HepG2 (cell line): Measurements from ENCODE around the gene USP9Y. TPM values are rescaled to one million over a fixed set of nuclear protein-coding genes. Genes with fewer than 3 reads are reported as not detected.

Experiments used
- ATAC-seq: fragments of 200-7000 bp; cut with Tn5 transposase; 3 replicates; pipeline ENCODE4 v1.9.1; 2020; ENCODE audit warnings: mild to moderate bottlenecking, moderate library complexity
- BruUV-seq: library from RNA; stranded (reverse); fragments of 400-500 nt; replicated peaks from 2 replicates; lab custom pipeline; 2021; lab: Mats Ljungman, UMichigan
- CTCF ChIA-PET: fragments of 300-600 bp; formaldehyde crosslinking; extraction: SDS; loops from one replicate; lab custom pipeline; 2021; ENCODE audit warnings: low total read pairs, inconsistent platforms, low intra/inter-chr PET ratio; lab: Yijun Ruan, JAX
- POLR2A ChIA-PET: fragments of 350-600 bp; sonication (Branson Sonifier 250); formaldehyde crosslinking; loops from one replicate; lab custom pipeline; 2020; ENCODE audit warnings: antibody characterized with exemption, inconsistent platforms; lab: Yijun Ruan, JAX
- DNase-seq: peaks from one replicate; pipeline ENCODE4 v3.0.0-alpha.2; 2015; ENCODE audit warnings: low spot score
- FAIRE-seq: peaks from 3 replicates; lab custom pipeline; 2011; peaks lifted over from hg19 to GRCh38; lab: Jason Lieb, UNC
- H2AFZ ChIP-seq: one replicate; pipeline ENCODE4 v1.6.1; 2011; ENCODE audit warnings: low read length, inconsistent platforms
- H3K27ac ChIP-seq: fragments of 300-600 bp; 3 replicates; pipeline ENCODE4 v1.8.0; 2011; ENCODE audit warnings: mixed run types, mild to moderate bottlenecking, mixed read lengths, low read length, inconsistent platforms; ENCODE audit not compliant: insufficient read depth; ENCODE audit errors: extremely low read length
- H3K27me3 ChIP-seq, 2 experiments: fragments of 200-600 bp in 1 of 2; 2 replicates in 1 of 2; 3 replicates in 1 of 2; pipeline versions ENCODE4 v1.6.0 to v1.8.0; 2011; ENCODE audit warnings: low read length in 2 of 2, mild to moderate bottlenecking in 2 of 2, moderate library complexity in 2 of 2, inconsistent platforms in 1 of 2; ENCODE audit not compliant: insufficient read depth in 2 of 2, control insufficient read depth in 1 of 2
- H3K36me3 ChIP-seq, 2 experiments: fragments of 200-600 bp in 1 of 2; replicated peaks in 1 of 2; 2 replicates in 1 of 2; 3 replicates in 1 of 2; pipeline versions ENCODE4 v1.5.1 to v1.8.0; 2011; ENCODE audit warnings: low read length in 2 of 2, inconsistent platforms in 1 of 2; ENCODE audit not compliant: insufficient read depth in 2 of 2, control insufficient read depth in 1 of 2
- H3K4me1 ChIP-seq: 2 replicates; pipeline ENCODE4 v1.5.1; 2012; ENCODE audit warnings: low read length, inconsistent platforms; ENCODE audit not compliant: insufficient read depth
- H3K4me2 ChIP-seq: 2 replicates; pipeline ENCODE4 v1.6.0; 2011; ENCODE audit warnings: low read depth, low read length, inconsistent platforms
- H3K4me3 ChIP-seq, 3 experiments: fragments of 200-600 bp in 1 of 3; sonication (generic), shearing (Covaris generic) in 1 of 3; replicated peaks in 1 of 3; 2 replicates each; pipeline ENCODE4 v1.5.1; 2011 to 2016; ENCODE audit warnings: low read length in 3 of 3, inconsistent platforms in 2 of 3, low read depth in 2 of 3, mild to moderate bottlenecking in 2 of 3, control low read depth in 1 of 3, mixed read lengths in 1 of 3; ENCODE audit not compliant: insufficient read depth in 1 of 3
- H3K79me2 ChIP-seq: one replicate; pipeline ENCODE4 v1.6.1; 2011; ENCODE audit warnings: low read length, inconsistent platforms; ENCODE audit not compliant: insufficient read depth
- H3K9ac ChIP-seq: 2 replicates; pipeline ENCODE4 v1.6.0; 2011; ENCODE audit warnings: mild to moderate bottlenecking, low read depth, low read length, inconsistent platforms; ENCODE audit not compliant: insufficient read depth
- H3K9me3 ChIP-seq: 2 replicates; pipeline ENCODE4 v1.5.1; 2012; ENCODE audit warnings: mild to moderate bottlenecking, low read length
- H4K20me1 ChIP-seq: 2 replicates; pipeline ENCODE4 v1.6.0; 2011; ENCODE audit warnings: inconsistent platforms, mild to moderate bottlenecking, low read length, moderate library complexity; ENCODE audit not compliant: insufficient read depth
- ARHGAP35 ChIP-seq: sonication (generic); formaldehyde crosslinking; IDR thresholded peaks from 2 replicates; pipeline ENCODE4 v1.9.0; 2022; ENCODE audit warnings: mild to moderate bottlenecking, inconsistent platforms, moderate library complexity, missing genetic modification reagents, borderline replicate concordance
- CENPX ChIP-seq: sonication (generic); formaldehyde crosslinking; IDR thresholded peaks from 2 replicates; pipeline ENCODE4 v1.9.0; 2021; ENCODE audit warnings: mild to moderate bottlenecking, missing genetic modification reagents, moderate library complexity
- ELF3 ChIP-seq: IDR thresholded peaks from 2 replicates; pipeline ENCODE4 v1.6.1; 2016; ENCODE audit warnings: missing genetic modification reagents, missing compliant biosample characterization
- GLI4 ChIP-seq: sonication (generic); formaldehyde crosslinking; IDR thresholded peaks from 2 replicates; pipeline ENCODE4 v1.5.1; 2020; ENCODE audit warnings: missing genetic modification reagents, mild to moderate bottlenecking, moderate library complexity, borderline replicate concordance
- POGK ChIP-seq: sonication (generic); formaldehyde crosslinking; conservative IDR thresholded peaks from 2 replicates; pipeline ENCODE4 v1.8.0; 2022; ENCODE audit warnings: mild to moderate bottlenecking, moderate library complexity, missing genetic modification reagents
- TIGD3 ChIP-seq: sonication (generic); formaldehyde crosslinking; IDR thresholded peaks from 2 replicates; pipeline ENCODE4 v1.5.1; 2020; ENCODE audit warnings: mild to moderate bottlenecking, missing genetic modification reagents, borderline replicate concordance
- ZBED4 ChIP-seq: sonication (generic); formaldehyde crosslinking; IDR thresholded peaks from 2 replicates; pipeline ENCODE4 v1.4.0; 2020; ENCODE audit warnings: missing genetic modification reagents, borderline replicate concordance
- ZFP62 ChIP-seq: sonication (generic); formaldehyde crosslinking; IDR thresholded peaks from 2 replicates; pipeline ENCODE4 v1.4.0; 2020; ENCODE audit warnings: missing genetic modification reagents
- ZNF644 ChIP-seq: IDR thresholded peaks from 2 replicates; pipeline ENCODE4 v1.6.1; 2016; ENCODE audit warnings: low read depth
- WGBS: methylation state at CpG from one replicate; pipeline ENCODE4 v1.1.6; 2017; ENCODE audit warnings: low lambda C conversion rate; 5-methylcytosine and 5-hydroxymethylcytosine counted together
- in situ Hi-C: cut with HindIII; loops from 2 replicates; pipeline ENCODE4 v1.10.0; 2017; ENCODE audit warnings: low pct_unique_long_range_greater_than_20kb; ENCODE audit not compliant: extremely low pct_ligation_motif_present
- intact Hi-C: fragments of 100-400 bp; cut with micrococcal nuclease; formaldehyde crosslinking; loops from one replicate; pipeline ENCODE4 v1.10.0; 2022; ENCODE audit not compliant: unreplicated experiment
- polyA plus RNA-seq, 8 experiments: library from polyadenylated mRNA; depleted of rRNA in 3 of 8; stranded (reverse) in 7 of 8; unstranded in 1 of 8; fragments of >200 nt; fragmentation: Illumina TruSeq in 4 of 8; extraction: Trizol in 4 of 8; gene quantifications; 2 replicates each; pipeline versions ENCODE4 v1.2.1 to v1.2.3, GENCODE V29; 2011 to 2016; ENCODE audit warnings: low read depth in 4 of 8, missing spikeins in 1 of 8, mixed read lengths in 1 of 8; ENCODE audit not compliant: insufficient read depth in 1 of 8
- total RNA-seq, 5 experiments: library from RNA; depleted of rRNA; stranded (reverse); fragments of >200 nt; fragmentation: Illumina TruSeq; extraction: Trizol; gene quantifications; 2 replicates each; pipeline ENCODE4 v1.2.3, GENCODE V29; 2016; ENCODE audit warnings: low read depth in 1 of 5
- TF ChIP-seq, protein P1 (sequence below): sonication (generic); formaldehyde crosslinking; IDR thresholded peaks from 2 replicates; pipeline ENCODE4 v1.8.1; 2023; ENCODE audit warnings: mild to moderate bottlenecking, missing genetic modification reagents
- TF ChIP-seq, protein P2 (sequence below): sonication (generic); formaldehyde crosslinking; IDR thresholded peaks from 2 replicates; pipeline ENCODE4 v1.9.0; 2022; ENCODE audit warnings: missing genetic modification reagents, mild to moderate bottlenecking, borderline replicate concordance

Gene USP9Y
- total and polyA plus RNA-seq, 2 of the 13 experiments (the other 11 are each of a cell fraction or from before 2014, with no cell fraction given), result 14.6 to 41.9 TPM

DNA sequence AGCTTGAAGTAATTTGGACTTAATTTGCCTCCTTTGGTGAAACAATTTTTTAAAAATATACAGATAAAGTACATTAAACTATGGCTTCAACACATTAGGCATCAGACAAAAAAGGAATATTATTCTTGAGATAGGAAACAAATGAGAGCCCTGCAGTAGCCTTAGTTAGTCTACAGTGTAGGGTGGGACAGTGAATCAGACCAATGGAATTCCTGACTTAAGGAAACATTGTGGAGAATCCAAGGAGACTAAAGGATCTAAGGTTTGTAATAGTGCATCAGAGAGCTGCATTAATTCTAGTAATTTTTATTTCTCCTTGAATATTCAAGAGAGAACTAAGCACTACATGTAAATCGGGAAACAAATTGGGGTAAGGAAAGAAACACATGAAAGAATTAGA, 125.8 kb downstream of the USP9Y start:
- H3K9me3 ChIP-seq, result no peaks in the 10 kb centered on the region
- no peak overlapping the region for H3K4me2 ChIP-seq
- no peak overlapping the region for H3K27ac ChIP-seq
- H3K4me3 ChIP-seq, result no peak overlapping the region
- POLR2A ChIA-PET, result no interaction called here
- no peaks in the 10 kb centered on the region for H3K27me3 ChIP-seq
- 78% methylated on average over 1 of the region's 1 CpG for WGBS
- ATAC-seq, result no peak
- in situ Hi-C loops, result no loop called here
- CTCF ChIA-PET, result no interaction called here
- no peak for TF ChIP-seq POGK
- TF ChIP-seq, protein P1, sequence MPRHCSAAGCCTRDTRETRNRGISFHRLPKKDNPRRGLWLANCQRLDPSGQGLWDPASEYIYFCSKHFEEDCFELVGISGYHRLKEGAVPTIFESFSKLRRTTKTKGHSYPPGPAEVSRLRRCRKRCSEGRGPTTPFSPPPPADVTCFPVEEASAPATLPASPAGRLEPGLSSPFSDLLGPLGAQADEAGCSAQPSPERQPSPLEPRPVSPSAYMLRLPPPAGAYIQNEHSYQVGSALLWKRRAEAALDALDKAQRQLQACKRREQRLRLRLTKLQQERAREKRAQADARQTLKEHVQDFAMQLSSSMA, result no peak
- no peak for TF ChIP-seq GLI4 (CRISPR knock-in tag)
- TF ChIP-seq CENPX (CRISPR knock-in tag), result no peak
- TF ChIP-seq TIGD3 (CRISPR knock-in tag), result no peak
- TF ChIP-seq, protein P2, sequence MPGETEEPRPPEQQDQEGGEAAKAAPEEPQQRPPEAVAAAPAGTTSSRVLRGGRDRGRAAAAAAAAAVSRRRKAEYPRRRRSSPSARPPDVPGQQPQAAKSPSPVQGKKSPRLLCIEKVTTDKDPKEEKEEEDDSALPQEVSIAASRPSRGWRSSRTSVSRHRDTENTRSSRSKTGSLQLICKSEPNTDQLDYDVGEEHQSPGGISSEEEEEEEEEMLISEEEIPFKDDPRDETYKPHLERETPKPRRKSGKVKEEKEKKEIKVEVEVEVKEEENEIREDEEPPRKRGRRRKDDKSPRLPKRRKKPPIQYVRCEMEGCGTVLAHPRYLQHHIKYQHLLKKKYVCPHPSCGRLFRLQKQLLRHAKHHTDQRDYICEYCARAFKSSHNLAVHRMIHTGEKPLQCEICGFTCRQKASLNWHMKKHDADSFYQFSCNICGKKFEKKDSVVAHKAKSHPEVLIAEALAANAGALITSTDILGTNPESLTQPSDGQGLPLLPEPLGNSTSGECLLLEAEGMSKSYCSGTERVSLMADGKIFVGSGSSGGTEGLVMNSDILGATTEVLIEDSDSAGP (CRISPR knock-in tag), result no peak
- no peak for TF ChIP-seq ZFP62 (CRISPR knock-in tag)
- no peak for TF ChIP-seq ELF3 (CRISPR knock-in tag)
- TF ChIP-seq ARHGAP35 (CRISPR knock-in tag), result no peak
- no peak for TF ChIP-seq ZNF644 (CRISPR knock-in tag)
- TF ChIP-seq ZBED4, result no peak
- TF ChIP-seq, all 625 proteins: peak for 0
- no peak for FAIRE-seq
- BruUV-seq, result no TSS peak
- intact Hi-C loops, result no loop called here
- DNase-seq, result no peak
- no peak overlapping the region for H3K9ac ChIP-seq
- H3K4me1 ChIP-seq, result no peaks in the 10 kb centered on the region
- no peaks in the 10 kb centered on the region for H4K20me1 ChIP-seq
- H2AFZ ChIP-seq, result no peak overlapping the region
- H3K36me3 ChIP-seq, result no peaks in the 10 kb centered on the region
- no peaks in the 10 kb centered on the region for H3K79me2 ChIP-seq
